ENCODE data around the gene CADPS.
"Not testable (repeated sequence)": the region's sequence is repeated elsewhere in the genome, so short reads cannot be mapped to it uniquely, and the experiment has no call there.

CADPS gene

GRCh38 chr3:62587579-62588031 is 287.6 kb downstream of the CADPS start:
- DNase-seq: peak; percentile 93

- DNase-seq: peak; percentile 53
Observed at GRCh38 chr3:62587169-62587568, 288.0 kb downstream of the CADPS start.

GRCh38 chr3:62586356-62586755 is 288.9 kb downstream of the CADPS start:
- peak; percentile 74 for DNase-seq

GRCh38 chr3:62585861-62586260 is 289.4 kb downstream of the CADPS start:
- DNase-seq: peak; percentile 44

GRCh38 chr3:62584636-62585035 is 290.6 kb downstream of the CADPS start:
- DNase-seq: no peak

DNA sequence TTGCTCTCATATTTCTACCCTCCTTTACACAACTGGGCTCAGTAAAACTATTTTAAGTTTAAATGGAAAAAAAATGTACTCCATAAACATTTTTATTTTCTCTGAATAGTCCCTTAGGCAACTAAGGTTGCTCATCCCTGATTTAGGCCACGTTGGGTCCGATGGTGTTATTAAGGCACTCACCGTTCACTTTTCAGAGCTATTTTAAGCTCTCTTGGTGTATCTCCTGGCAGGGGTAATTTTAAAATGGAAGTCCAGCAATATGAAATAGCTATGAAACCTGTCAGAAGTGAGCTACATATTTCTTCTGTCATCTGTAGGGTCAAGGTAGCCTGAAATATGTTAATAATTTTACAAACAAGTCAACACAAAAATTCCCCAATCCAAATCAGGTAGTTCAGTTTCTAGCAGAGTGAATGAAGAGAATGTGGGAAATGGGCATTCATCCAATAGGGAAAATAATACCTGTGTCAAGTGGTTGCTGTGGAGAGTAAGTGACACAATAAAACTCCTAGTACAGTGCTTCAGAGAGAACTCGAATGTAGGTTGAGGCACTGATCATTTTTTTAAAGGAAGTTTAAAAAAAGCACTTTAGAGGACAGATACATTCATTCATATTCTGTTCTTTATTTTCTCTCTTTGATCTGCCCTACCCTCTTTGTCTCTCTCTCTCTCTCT is 292.6 kb downstream of the CADPS start:
- DNase-seq: no peak

DNA sequence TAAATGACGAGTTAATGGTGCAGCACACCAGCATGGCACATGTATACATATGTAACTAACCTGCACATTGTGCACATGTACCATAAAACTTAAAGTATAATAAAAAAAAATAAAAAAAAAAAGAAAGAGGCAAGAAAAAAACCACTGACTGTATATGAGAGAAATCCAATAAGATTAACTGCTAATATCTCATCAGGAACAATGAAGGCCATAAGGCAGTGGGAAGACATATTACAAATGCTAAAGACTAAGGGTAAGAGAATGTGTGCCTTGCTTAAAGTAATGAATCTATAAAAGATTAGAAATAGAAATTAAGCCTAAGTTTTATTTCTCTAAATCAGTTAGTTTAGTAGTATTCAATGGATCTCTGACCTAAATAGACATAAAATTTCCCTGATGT is 294.7 kb downstream of the CADPS start:
- DNase-seq: not testable (repeated sequence)

- no peak for DNase-seq
Observed at GRCh38 chr3:62577153-62577552, 298.1 kb downstream of the CADPS start.

DNA sequence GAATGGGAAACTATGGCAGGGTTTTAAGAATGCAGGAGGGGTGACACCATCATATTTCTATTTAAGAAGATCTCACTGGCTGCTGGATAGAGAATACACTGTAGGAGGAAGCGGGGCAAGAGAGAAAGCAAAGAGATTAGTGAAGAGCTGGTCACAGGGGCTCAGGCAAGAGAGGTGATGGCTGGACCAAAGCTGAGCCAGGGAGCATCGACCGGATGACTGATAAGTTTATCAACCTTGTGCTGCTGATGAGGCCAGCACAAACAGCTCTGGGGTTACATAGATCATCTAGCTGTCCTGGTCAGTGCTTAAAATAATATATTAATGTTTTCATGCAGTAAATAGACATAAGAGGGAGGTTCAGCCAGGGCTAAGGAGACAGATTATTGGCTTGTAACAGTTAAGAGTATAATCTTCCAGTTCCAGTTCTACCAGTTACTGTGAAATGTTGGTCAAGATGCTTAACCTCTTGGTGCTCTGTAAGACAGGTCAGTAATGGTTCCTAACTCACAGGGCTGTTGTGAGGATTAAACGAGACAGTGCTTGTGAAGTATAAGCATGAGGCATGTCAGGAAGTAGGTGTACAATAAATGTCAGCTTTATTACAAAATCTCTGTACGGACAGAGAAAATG is 300.8 kb downstream of the CADPS start:
- DNase-seq: no peak

GRCh38 chr3:62571916-62572315 is 303.3 kb downstream of the CADPS start:
- DNase-seq: no peak

GRCh38 chr3:62570888-62571287 is 304.3 kb downstream of the CADPS start:
- no peak for DNase-seq

DNA sequence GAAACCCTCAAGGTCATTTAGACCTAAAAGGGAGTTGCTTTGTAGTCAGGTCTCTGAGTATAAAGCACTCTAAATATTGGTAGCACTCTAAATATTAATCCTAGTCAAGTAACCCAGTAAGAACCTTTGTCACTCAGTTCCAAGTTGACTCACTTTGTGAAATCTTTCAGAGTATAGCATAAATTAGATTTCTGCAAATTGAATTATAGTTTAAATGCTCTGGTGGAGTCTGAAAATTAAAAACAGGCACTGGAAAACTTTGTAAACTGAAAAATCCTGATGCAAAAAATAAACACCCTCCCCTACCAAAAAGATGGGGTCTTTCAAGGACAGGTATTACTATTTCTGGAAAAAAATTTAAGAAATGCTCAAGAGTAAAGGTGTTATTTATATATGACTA is 305.6 kb downstream of the CADPS start:
- no peak for DNase-seq

DNA sequence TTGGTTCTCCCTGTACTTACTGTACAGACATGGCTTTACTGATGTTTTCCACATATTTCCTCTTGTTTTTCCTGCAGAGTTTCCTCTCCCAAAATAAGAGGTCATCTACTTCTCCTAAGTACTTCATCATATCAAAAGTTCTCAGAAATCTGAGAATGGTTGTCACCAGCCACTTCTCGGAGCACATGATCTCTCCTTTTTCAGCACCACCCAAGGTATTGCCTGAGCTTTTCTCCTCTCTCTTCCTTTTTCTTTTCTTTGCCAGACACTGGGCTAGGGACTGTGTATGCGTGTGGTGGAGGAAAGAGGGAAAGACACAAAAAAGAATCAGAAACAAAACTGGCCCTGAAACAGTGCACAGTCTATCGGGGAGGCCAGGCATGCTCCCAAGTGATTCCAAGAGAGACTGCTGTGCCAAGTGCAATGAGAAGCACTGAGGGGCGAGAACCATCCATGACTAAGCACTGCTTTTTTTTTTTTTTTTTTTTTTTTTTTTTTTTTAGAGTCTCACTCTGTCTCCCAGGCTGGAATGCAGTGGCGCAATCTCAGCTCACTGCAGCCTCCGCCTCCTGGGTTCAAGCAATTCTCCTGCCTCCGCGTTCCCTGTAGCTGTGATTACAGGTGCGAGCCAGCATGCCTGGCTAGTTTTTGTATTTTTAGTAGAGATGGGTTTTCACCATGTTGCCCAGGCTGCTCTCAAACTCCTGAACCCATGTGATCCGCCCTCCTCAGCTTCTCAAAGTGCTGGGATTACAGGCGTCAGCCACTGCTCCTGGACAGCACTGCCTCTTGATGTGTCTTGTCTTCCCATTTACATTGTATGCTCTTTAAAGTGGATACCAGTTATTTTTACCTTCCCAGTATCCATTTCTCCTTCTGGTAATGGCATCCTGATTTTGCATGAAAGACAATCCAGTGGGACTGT is 307.9 kb downstream of the CADPS start:
- DNase-seq: peak; percentile 85

GRCh38 chr3:62566022-62566557 is 309.1 kb downstream of the CADPS start:
- no peak for DNase-seq

GRCh38 chr3:62562596-62562995 is 312.6 kb downstream of the CADPS start:
- no peak for DNase-seq

DNA sequence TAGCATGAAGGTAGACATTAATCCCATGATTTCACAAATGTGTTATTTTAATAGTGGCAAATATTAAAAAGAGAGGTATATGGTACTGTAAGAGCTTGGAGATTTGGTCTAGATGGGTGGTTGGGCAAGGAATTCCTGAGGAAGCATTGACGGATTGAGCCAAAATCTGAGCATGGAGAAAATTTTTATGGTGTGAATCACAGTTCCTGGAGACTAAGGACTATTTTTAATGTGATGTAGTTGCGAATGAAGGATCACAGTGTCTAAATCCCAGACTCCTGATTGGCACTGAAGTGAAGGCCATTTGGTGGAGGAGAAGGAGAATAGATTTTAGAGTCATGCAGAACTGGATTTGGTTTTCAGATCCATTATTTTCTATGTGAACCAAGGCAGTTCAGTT is 313.2 kb downstream of the CADPS start:
- peak; percentile 88 for DNase-seq

DNA sequence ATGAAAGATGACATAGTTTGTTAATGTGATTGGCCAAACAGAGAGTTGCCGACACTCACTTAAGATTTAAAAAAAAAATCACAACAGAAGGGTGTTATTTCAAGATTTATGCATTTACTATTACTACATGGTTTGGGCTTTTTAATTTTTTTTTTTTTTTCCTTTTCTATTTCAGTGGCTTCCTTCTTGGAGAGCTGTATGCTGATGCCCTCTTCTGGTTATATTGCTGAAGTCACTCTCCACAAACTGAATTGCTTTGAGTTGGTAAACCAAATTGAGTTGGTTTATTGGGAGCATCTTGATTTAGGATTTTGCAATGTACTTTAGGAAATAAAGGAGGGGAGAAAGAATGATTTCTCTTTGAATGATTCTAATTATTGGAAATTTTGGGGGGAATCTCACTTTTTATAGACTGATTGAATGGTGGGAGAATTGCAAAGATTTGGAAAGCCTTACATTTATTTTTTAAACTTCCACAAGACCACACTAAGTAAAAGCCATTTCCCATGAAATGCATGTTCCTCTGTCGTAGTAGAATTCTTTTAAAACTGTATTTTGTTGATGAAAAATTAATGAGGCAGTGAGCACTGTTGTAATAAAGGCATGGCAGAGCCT is 315.3 kb downstream of the CADPS start:
- peak; percentile 40 for DNase-seq

- DNase-seq: peak; percentile 32
Observed at GRCh38 chr3:62558549-62559112, 316.6 kb downstream of the CADPS start.

- DNase-seq: no peak
Observed at GRCh38 chr3:62557983-62558382, 317.2 kb downstream of the CADPS start.

GRCh38 chr3:62557450-62557849 is 317.8 kb downstream of the CADPS start:
- no peak for DNase-seq

- DNase-seq: no peak
Observed at GRCh38 chr3:62556121-62556815, 318.9 kb downstream of the CADPS start.
